Thyroid gland (tissue), 4 donors: ENCODE data around the gene DOHH.

Experiments
- POLR2A ChIP-seq, 2 donors: fragments of 450-650 bp; IDR thresholded peaks; one replicate each; pipeline ENCODE4 v1.6.1; 2017; ENCODE audit warnings: antibody characterized with exemption in 2 of 2, mild to moderate bottlenecking in 2 of 2, moderate library complexity in 1 of 2
- TF ChIP-seq, protein P1 (sequence below), 6 experiments: fragments of 200-600 bp in 3 of 6; fragments of 450-650 bp in 3 of 6; sonication (generic) in 3 of 6; IDR thresholded peaks; one replicate each; pipeline ENCODE4 v1.5.1; 2016 to 2019; ENCODE audit warnings: antibody characterized with exemption in 6 of 6, mild to moderate bottlenecking in 2 of 6, inconsistent platforms in 1 of 6, moderate library complexity in 1 of 6

- TF ChIP-seq, protein P1, sequence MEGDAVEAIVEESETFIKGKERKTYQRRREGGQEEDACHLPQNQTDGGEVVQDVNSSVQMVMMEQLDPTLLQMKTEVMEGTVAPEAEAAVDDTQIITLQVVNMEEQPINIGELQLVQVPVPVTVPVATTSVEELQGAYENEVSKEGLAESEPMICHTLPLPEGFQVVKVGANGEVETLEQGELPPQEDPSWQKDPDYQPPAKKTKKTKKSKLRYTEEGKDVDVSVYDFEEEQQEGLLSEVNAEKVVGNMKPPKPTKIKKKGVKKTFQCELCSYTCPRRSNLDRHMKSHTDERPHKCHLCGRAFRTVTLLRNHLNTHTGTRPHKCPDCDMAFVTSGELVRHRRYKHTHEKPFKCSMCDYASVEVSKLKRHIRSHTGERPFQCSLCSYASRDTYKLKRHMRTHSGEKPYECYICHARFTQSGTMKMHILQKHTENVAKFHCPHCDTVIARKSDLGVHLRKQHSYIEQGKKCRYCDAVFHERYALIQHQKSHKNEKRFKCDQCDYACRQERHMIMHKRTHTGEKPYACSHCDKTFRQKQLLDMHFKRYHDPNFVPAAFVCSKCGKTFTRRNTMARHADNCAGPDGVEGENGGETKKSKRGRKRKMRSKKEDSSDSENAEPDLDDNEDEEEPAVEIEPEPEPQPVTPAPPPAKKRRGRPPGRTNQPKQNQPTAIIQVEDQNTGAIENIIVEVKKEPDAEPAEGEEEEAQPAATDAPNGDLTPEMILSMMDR (IDR thresholded peaks at IDR 0.05): no peak
- no peak for TF ChIP-seq POLR2A (IDR thresholded peaks at IDR 0.05)
Observed at GRCh38 chr19:3478409-3479176, 21.9 kb downstream of the DOHH start.
